C4-2B (cell line): Measurements from ENCODE around the gene CEP57L1.

Source experiments
- CTCF ChIP-seq: fragments of 450-650 bp; conservative IDR thresholded peaks from 2 replicates; pipeline ENCODE4 v1.5.1; 2017; ENCODE audit warnings: mild to moderate bottlenecking
- ZFX ChIP-seq: fragments of 450-650 bp; IDR thresholded peaks from 2 replicates; pipeline ENCODE4 v1.6.1; 2017

DNA sequence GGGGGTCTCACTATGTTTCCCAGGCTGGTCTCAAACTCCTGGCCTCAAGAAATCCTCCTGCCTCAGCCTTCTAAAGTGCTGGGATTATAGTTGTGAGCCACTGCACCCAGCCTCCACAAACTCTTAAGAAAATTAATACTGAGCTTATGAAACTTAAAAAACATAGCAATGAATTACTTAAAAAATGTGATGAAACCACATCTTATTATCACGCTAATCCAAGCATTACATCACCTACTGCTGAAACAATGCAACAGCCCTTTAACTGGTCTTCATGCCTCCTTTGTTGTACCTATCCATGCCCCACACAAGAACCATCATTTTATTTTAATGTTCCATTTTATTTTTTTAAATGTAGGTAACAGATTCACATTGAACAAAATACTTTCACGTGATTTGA, 25.6 kb upstream of the CEP57L1 start:
- TF ChIP-seq CTCF (no peak), ZFX (no peak)
